Parathyroid adenoma (tissue), 2 donors: Measurements from ENCODE around the gene CPNE4.

ENCODE experiments used
- H2AFZ ChIP-seq: fragments of 300-600 bp; sonication (generic); one replicate; pipeline ENCODE4 v1.7.0; 2017; ENCODE audit warnings: antibody characterized with exemption, mild to moderate bottlenecking
- H3K27ac ChIP-seq: fragments of 300-600 bp; sonication (generic); one replicate; pipeline ENCODE4 v1.7.0; 2017
- H3K27me3 ChIP-seq: fragments of 300-600 bp; sonication (generic); one replicate; pipeline ENCODE4 v1.7.0; 2017; ENCODE audit warnings: low read length; ENCODE audit not compliant: control insufficient read depth, insufficient read depth
- H3K36me3 ChIP-seq: fragments of 300-600 bp; sonication (generic); one replicate; pipeline ENCODE4 v1.7.0; 2017; ENCODE audit warnings: low read length; ENCODE audit not compliant: control insufficient read depth, insufficient read depth
- H3K4me1 ChIP-seq: fragments of 300-600 bp; sonication (generic); one replicate; pipeline ENCODE4 v1.7.0; 2017; ENCODE audit warnings: control low read depth
- H3K4me2 ChIP-seq: fragments of 300-600 bp; sonication (generic); one replicate; pipeline ENCODE4 v1.7.0; 2017; ENCODE audit warnings: low read length
- H3K4me3 ChIP-seq: fragments of 300-600 bp; sonication (generic); one replicate; pipeline ENCODE4 v1.7.0; 2017; ENCODE audit warnings: low read depth, low read length
- H3K79me2 ChIP-seq: fragments of 300-600 bp; sonication (generic); one replicate; pipeline ENCODE4 v1.7.0; 2017; ENCODE audit warnings: control low read depth
- H3K9ac ChIP-seq: fragments of 300-600 bp; sonication (generic); one replicate; pipeline ENCODE4 v1.7.0; 2017; ENCODE audit warnings: mild to moderate bottlenecking
- H3K9me3 ChIP-seq: fragments of 300-600 bp; sonication (generic); one replicate; pipeline ENCODE4 v1.7.0; 2017; ENCODE audit warnings: low read length; ENCODE audit not compliant: control insufficient read depth
- TF ChIP-seq, protein P1 (sequence below): fragments of 300-600 bp; sonication (generic); IDR thresholded peaks from one replicate; pipeline ENCODE4 v1.7.0; 2017; ENCODE audit warnings: antibody characterized with exemption, mild to moderate bottlenecking
- donor health status: primary hyperparathyroidism.

The CPNE4 gene

GRCh38 chr3:131782751-131783150, 252.1 kb downstream of the CPNE4 start:
- Histone ChIP-seq H3K79me2 (no peaks in the 10 kb centered on the region), H3K4me3 (no peak overlapping the region), H3K9me3 (no peaks in the 10 kb centered on the region), H3K9ac (no peak overlapping the region), H3K27ac (no peak overlapping the region), H2AFZ (no peak overlapping the region), H3K4me1 (no peaks in the 10 kb centered on the region), H3K4me2 (no peak overlapping the region), H3K36me3 (no peaks in the 10 kb centered on the region), H3K27me3 (no peaks in the 10 kb centered on the region)
- TF ChIP-seq, protein P1, sequence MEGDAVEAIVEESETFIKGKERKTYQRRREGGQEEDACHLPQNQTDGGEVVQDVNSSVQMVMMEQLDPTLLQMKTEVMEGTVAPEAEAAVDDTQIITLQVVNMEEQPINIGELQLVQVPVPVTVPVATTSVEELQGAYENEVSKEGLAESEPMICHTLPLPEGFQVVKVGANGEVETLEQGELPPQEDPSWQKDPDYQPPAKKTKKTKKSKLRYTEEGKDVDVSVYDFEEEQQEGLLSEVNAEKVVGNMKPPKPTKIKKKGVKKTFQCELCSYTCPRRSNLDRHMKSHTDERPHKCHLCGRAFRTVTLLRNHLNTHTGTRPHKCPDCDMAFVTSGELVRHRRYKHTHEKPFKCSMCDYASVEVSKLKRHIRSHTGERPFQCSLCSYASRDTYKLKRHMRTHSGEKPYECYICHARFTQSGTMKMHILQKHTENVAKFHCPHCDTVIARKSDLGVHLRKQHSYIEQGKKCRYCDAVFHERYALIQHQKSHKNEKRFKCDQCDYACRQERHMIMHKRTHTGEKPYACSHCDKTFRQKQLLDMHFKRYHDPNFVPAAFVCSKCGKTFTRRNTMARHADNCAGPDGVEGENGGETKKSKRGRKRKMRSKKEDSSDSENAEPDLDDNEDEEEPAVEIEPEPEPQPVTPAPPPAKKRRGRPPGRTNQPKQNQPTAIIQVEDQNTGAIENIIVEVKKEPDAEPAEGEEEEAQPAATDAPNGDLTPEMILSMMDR, result no peak

- no peak overlapping the region for H3K4me3 ChIP-seq
- H3K4me1 ChIP-seq, result no peaks in the 10 kb centered on the region
- H3K9ac ChIP-seq, result no peak overlapping the region
- no peaks in the 10 kb centered on the region for H3K9me3 ChIP-seq
- H3K27ac ChIP-seq, result no peak overlapping the region
- H3K36me3 ChIP-seq, result no peaks in the 10 kb centered on the region
- H3K4me2 ChIP-seq, result no peak overlapping the region
- no peaks in the 10 kb centered on the region for H3K79me2 ChIP-seq
- no peaks in the 10 kb centered on the region for H3K27me3 ChIP-seq
- TF ChIP-seq, protein P1, result no peak
- H2AFZ ChIP-seq, result no peak overlapping the region
Measured at GRCh38 chr3:131778526-131778925, 256.3 kb downstream of the CPNE4 start.

DNA sequence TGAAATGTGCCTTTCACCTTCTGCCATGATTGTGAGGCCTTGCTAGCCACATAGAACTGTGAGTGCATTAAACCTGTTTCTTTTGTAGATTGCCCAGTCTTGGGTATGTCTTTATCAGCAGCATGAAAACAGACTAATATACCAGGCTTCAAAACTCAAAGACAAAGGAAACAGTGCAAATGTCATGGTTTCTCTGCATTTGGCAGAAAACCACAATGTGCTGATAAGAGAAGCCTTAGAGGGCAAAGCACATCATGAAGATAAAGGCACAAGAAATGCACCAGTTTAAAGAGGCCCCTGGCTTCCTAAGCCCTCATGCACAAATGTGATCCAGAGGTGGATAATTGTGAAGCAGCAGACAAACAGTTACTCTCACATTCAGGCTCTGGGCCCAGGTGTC, 259.2 kb downstream of the CPNE4 start:
- no peaks in the 10 kb centered on the region for H3K4me1 ChIP-seq
- TF ChIP-seq, protein P1, result no peak
- H3K27me3 ChIP-seq, result no peaks in the 10 kb centered on the region
- no peaks in the 10 kb centered on the region for H3K79me2 ChIP-seq
- no peak overlapping the region for H2AFZ ChIP-seq
- H3K27ac ChIP-seq, result no peak overlapping the region
- H3K4me3 ChIP-seq, result no peak overlapping the region
- no peaks in the 10 kb centered on the region for H3K9me3 ChIP-seq
- no peak overlapping the region for H3K4me2 ChIP-seq
- H3K9ac ChIP-seq, result no peak overlapping the region
- no peaks in the 10 kb centered on the region for H3K36me3 ChIP-seq

GRCh38 chr3:131772269-131773026, 262.4 kb downstream of the CPNE4 start:
- Histone ChIP-seq H3K36me3 (no peaks in the 10 kb centered on the region), H3K9me3 (no peaks in the 10 kb centered on the region), H2AFZ (no peak overlapping the region), H3K4me2 (no peak overlapping the region), H3K27ac (no peak overlapping the region), H3K79me2 (no peaks in the 10 kb centered on the region), H3K4me3 (no peak overlapping the region), H3K27me3 (no peaks in the 10 kb centered on the region), H3K9ac (no peak overlapping the region), H3K4me1 (no peaks in the 10 kb centered on the region)
- TF ChIP-seq, protein P1, result no peak

- Histone ChIP-seq H3K79me2 (no peaks in the 10 kb centered on the region), H3K9ac (no peak overlapping the region), H3K4me1 (no peaks in the 10 kb centered on the region), H3K27ac (no peak overlapping the region), H3K4me2 (no peak overlapping the region), H2AFZ (no peak overlapping the region), H3K36me3 (no peaks in the 10 kb centered on the region), H3K4me3 (no peak overlapping the region), H3K9me3 (no peaks in the 10 kb centered on the region), H3K27me3 (no peaks in the 10 kb centered on the region)
- TF ChIP-seq, protein P1, result no peak
Measured at GRCh38 chr3:131762981-131763564, 271.7 kb downstream of the CPNE4 start.
